HG03139 (cell line): ENCODE measurements around the gene HMGXB3.

Source experiments
- ATAC-seq: cut with Tn5 transposase; IDR thresholded peaks from one replicate; pipeline ENCODE4 v1.9.1; 2021; ENCODE audit not compliant: unreplicated experiment

Gene HMGXB3

DNA sequence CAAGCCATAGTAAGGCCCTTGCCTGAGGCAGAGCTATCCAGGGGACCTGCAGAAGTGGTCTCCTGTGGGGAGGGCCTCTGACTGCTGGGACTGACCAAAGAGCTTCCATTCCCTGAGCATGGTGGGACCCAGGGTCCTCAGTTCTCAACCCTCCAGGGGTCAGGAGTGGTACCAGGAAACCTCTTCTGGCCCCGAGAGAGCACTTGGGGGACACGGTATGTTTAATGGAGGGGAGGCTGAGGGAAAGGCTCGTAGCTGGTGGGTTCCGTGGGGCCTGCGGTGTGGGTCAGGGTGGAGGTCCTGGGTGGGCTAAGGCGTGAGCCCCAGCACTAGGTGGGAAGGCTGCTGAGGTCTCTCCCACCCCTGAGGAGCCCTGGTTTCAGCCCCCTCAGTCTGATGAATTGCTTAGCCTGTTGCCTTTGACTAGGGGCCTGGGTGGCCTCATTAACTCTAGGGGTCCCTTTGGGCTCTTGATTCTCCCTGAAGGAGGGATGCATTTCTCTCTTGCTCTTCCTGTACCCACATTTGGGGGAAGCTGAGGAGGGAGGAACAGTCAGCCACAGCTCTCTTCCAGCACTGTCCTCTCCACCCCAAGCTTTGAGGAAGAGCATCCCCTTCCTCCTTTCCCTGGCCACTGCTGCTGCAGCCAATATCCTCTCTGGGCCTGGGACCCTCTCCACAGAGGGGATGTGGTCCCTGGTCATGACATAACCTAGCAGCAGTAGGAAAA, 51.9 kb downstream of the HMGXB3 start:
- no peak for ATAC-seq

DNA sequence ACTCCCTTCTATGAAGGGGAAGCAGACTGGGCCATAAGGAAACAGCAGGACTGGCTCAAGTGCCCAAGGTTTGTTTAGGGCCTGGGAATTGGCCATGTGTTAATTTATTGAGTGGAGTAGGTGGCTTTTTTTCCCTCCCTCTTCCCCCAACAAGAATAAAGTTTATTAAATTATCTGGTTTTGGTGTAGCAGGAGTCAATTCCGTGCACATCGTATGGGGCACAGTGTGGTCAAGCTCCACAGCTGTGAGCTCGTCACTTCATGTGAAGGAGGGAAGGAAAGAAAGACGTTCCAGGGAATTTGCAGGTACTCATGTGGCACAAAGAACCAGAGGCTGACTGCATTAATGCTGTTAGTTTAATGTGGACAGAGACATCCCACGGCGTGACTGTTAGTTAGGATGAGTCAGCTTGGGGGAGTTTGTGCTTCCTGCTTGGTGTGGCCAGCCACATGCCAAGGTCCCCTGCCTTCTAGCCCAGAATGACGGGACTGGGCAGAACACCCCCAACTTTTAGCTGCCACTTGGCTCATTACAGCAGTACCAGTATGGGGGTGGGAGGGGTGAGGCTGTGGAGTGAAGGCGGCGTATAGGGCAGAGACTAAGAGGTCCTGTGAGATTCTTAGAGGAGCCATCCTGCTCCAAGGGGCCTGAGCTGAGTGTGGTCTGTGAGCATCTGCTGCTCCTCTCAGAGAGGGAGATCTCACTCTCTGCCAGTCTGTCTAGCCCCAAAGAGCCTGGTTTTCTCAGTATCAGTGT, 52.6 kb downstream of the HMGXB3 start:
- ATAC-seq = no peak

DNA sequence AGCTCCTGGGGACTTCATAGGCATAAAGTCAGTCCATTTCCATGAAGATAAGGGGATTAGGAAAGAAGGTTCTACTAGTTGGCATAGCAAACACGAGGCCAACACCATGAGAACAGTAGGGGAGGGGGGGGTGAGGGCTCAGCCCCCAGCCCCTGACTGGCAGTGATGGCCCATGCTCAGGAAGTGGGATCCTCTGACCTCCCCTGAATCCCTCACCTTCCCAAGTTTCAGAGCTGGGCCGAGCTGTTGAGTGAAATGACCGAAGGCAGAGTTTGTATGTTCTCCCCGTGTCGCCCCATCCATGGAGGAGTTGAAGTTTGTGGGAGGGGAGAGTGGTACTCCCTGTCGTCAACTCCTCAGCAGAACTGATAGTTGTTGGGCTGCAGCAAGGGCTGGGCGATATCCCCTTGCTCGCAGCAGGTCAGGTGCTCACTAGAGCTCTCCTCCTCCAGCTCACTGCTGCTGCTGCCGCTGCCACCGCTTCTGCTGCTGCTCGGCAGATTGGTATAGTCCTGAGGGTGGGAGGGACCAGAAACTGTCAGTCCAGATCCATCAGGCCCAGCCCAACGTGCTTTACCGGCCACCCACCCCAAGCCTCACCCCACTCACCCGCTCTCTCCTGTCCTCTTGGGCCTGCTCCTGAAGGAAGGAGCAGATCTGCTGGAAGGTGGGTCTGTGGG, 53.3 kb downstream of the HMGXB3 start:
- ATAC-seq = no peak

DNA sequence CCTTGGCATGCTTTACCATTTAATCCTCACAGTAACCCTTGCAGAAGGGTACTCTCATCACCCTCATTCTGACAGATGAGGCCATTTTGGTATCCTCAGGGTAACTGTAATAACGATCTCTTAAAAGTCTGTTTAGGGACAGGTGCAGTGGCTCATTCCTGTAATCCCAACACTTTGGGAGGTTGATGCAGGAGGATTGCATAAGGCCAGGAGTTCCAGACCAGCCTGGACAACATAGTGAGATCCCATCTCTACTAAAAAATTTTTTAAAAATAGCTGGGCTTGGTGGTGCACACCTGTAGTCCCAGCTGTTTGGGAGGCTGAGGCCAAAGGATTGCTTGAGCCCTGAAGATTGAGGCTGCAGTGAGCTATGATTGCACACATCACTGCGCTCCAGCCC, 54.0 kb downstream of the HMGXB3 start:
- ATAC-seq = no peak

DNA sequence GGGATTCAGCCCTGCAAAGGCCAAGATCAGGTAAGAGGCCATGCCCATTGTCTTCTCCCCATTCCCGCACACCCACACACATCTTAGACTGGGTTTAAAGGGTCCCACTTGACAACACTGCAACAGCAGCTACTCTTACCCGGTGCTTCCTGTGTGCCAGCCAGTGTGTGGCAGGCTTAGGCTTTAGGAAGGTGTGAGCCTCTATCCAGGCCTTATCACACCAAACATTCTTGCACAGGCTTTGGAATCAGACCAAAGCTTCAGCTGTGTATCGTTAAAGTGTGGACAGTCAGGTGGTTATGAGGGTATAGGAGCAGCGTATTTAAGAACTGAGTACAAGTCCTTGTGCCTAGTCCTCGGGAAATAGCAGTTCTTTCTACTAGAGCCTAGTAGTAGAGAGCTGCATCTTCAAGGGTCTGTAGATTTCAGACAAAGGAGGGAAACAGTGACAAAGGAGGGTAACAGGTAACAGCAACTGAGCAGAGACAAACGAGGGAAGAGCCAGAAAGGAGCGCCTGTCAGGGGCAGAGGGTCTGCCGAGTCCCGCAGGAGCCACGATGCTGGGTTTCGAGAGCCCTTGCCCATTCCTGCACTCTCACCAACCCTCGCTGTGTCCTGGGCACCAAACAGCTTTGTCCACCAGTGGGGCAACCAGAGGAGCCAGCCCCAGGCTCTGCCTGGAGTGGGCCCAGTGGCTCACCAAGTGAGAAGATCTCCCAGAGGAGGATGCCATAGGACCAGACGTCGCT, 55.0 kb downstream of the HMGXB3 start:
- ATAC-seq = no peak

DNA sequence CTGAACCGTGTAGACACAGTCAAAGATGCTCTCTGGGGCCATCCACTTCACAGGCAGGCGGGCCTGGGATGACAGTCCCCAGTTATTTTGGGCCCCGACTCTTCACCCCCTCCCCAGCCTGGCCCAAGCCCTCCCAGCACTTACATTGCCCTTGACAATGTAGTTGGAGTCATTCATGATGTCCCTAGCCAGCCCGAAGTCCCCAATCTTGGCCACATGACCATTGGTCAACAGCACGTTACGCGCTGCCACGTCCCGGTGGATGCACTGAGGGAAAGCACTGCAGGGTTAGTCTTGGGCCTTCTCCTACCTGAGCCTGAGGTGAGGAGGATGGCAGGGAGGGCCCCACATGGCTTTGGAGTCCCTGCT, 55.5 kb downstream of the HMGXB3 start:
- no peak for ATAC-seq

DNA sequence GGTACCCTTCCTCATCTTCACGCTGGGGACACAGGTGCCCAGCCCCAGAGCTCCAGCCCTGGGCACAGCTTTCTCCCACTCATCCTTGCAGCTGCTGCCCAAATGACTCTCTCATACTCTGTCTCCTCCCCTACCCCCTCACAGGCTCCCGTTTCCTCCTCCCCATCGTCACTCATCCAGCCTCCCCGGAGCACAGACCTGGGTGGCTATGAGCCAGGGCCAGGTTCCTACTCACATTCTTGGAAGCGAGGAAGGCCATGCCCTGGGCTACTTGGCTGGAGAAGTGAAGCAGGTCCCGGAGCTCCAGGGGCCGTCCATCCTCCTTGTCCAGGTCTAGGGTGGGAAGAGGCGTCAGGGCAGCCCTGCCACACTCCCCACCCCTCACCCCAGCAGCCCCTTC, 56.5 kb downstream of the HMGXB3 start:
- no peak for ATAC-seq

DNA sequence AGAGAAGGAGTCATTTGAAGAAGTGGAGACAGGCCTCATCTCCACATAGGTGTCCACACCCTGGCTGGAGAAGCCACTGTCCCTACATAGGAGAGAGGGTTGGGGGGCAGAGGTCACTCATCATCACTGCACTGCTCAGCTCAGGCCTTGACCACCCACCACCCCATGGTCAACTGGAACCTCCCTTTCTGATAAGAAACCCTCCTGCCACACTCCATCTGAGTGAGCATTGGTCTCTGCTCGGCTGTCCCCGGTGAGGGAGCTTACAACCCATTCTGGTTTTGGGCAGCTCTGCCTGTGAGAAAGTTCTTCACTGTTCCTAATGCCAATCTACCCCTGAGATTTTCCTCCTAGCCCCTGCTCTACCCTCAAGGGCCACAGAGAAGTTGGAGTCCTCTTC, 57.0 kb downstream of the HMGXB3 start:
- ATAC-seq = no peak

DNA sequence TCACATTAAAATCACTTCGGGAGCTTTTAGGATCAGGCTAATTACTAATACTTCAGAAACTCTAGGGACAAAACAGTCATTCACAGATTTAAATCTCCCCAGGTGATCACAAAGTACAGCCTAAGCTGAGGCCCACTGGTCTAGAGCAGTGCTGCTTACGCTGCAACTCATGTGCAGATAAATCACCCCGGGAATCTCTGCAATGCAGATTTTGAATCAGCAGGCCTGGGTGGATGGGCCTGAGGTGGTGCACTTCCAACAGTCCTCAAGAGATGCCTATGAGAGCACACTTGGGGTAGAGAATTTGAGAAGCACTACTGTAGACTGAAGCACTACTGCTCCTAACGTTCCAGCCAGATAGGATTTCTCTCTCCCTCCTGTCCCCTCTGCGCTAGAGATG, 57.5 kb downstream of the HMGXB3 start:
- no peak for ATAC-seq

DNA sequence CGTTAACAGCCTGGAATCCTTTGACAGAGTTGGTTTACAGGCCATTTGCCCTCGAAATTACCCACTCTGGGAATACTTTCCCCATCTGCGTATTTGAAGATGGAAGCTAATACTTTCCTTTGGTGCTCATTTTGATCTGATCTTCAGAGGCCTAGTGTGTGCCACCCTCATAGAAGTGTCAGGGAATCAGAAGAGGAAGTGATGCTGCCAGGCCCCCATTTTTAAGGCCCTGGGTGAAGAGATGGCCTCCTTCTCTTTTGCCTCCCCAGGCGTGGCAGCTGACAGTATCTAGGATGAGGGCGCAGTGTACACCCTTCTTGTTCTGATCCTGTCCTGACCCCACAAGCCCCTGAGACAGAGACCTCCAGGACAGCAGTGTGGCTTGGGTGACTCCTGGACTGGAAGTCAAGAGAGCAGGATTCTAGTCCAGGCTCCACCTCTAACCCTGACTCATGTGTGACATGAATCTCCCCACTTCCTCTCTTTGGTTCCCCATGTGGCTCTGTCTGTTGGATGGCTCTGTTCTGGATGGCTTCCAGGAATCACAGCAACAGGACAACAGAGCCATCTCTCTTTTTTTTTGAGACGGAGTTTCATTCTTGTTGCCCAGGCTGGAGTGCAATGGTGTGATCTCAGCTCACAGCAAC, 58.1 kb downstream of the HMGXB3 start:
- ATAC-seq = no peak

DNA sequence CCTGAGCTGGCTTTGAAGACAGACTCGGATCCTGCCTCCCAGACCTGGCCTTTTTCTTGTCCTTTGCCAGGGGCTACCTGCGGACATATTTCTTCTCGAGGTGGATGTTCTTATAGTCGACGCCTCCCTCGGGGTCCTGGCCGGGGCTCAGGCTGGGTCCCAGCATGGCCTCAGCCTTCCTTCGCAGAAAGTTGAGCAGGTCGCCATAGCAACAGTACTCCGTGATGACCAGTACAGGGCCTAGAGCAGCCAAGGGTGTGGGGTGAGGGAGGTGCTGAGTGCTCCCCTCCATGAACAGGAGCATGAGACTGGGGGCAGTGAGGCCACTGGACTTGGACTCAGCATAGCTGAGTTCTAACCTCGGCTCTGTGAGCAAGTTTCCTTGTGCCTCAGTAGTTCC, 59.1 kb downstream of the HMGXB3 start:
- no peak for ATAC-seq

DNA sequence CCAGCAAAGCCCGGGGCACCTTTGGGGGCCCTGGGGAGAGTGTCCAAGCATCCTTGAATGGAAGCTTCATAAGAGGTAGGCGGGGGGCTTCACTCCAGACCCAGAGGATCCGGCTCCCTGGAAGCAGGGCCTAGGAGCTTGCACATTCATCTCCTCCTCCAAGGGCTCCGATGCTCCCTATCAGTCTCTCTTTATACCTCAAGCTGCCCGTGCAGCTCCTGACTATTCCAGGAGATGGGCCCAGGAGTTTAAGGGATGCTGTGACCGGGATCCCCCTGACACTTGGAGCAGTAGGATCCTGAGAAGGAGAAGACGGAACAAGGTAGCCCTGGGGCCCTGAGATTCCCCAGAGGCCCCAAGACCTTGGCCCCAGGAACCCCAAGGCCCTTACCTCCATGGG, 59.9 kb downstream of the HMGXB3 start:
- ATAC-seq = no peak

DNA sequence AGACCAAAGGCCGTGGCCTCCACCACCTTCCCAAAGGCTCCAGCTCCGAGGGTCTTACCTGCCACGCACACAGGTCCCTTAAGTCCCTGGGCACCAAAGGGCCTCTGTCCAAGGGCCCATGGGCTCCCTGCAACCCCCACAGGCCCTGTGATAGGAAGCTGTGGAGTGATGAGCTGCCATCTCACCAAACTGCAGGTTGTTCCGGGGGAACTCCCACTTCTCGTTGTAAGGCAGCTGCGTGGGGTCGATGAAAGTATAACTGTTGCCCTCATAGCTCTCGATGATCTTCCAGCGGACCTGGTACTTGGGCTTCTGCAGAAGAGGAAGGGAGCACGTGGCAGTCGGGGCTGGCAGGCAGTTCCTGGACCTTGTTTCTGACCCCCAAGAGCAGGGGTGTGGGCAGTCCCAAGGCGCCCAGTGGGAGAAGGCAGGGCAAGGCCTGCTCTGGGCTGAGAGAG, 61.0 kb downstream of the HMGXB3 start:
- ATAC-seq = no peak

DNA sequence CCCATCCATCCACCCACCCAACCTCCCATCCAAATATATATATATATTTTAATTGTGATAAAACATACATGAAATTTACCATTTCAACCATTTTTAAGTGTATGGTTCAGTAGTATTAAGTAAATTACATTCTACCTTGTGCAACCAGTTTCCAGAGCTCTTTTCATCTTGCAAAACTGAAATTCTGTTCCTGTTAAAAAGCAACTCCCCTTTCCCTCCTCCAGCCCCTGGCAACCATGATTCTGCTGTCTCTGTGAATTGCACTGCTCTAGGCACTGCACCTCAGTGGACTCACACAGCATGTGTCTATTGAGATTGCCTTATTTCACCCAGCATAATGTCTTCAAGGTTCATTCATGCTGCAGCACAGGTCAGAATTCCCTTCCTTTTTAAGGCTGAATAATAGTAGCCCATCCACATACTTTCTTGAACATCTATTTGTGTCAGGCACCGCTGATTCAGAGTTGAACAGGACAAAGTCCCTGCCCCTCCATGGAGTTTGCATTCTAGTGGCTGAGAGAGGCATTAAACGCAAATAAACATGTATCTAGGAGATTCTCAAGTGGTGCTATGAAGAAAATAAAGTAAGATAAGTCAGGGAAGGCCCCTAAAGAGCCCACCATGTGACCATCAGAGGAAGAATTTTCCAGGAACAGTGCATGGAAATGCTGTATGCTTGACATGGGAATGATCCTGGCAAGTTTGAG, 61.8 kb downstream of the HMGXB3 start:
- no peak for ATAC-seq

DNA sequence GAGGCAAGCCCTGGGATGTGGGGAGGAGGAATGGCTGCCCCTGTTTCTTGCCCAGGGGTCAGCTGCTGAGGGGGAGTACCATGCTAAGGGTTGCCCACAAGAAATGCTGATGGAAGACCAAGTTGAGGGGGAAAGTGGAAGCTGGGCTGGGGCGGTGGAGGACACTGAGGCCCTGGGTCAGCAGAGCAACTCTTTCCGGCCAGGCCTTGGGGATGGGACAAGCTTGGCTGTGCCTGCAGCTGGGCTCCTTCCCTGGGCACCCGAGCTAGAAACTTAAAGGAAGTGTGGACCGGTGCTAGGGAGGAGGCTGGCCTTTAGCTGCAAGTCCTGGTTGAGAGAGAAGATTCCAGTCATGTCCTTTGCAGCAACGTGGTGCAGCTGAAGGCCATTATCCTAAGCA, 63.1 kb downstream of the HMGXB3 start:
- no peak for ATAC-seq

DNA sequence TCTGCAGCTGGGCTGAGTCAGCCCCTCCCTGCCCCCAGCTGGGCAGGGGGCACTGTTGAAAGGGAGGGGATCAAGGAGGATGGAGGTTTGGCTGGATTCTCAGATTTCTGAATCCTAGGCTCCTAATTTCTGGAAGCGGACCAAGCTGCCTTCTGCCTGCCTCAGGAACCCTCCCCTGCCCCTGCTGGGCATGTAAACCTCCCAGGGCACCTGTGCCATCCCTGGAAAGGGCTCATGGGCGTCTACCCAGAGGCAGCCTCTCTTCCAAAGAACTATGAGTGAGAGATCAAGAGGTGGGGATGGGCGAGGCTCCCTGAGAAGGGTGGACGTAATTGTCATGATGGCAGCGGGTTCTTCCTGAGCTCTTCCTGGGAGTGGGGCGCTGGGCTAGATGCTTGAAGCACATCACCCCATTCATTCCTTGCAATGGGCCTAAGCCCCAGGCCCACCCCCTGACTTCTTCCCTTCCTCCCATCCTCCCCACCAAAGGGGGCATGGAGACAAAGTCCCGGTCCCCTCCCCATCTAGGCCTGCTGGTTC, 64.2 kb downstream of the HMGXB3 start:
- no peak for ATAC-seq

DNA sequence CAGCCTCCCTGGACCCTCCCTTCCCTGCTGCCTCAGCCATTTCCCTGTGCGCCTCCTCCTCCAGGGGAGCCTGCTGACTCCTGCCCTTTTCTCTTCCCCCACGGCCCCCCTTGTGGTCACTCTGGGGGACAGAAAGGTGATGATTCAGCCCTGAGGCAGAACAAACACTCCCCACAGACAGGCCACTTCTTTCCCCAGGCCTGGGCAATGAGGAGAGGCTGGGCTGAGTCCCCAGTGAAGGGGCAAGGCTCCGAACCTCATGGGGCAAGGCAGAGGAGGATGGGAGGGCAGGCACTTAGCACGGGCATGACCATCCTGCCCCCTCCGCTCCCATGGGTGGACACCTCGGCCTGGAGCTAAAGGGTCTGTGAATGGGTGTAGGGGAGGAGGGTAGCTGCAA, 64.8 kb downstream of the HMGXB3 start:
- ATAC-seq = no peak

DNA sequence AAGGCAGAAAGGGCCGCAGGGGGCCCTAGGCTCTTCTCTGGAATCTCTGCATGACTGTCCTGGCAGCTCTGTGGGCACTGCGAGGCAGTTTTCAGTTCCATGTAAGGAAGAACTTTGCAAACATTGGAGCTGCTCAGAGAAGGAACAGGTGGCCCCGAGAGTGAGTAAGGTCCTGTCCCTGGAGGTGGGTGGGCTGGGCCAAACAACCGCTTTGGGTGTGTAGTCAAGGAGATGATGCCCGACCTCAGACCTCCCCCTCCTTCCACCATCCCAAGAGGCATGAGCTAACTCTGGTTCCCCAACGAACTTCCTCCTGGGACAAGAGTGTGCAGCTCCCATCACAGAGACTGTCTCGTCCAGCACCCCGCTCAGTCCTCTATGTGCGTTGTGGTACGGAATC, 65.3 kb downstream of the HMGXB3 start:
- ATAC-seq = no peak

DNA sequence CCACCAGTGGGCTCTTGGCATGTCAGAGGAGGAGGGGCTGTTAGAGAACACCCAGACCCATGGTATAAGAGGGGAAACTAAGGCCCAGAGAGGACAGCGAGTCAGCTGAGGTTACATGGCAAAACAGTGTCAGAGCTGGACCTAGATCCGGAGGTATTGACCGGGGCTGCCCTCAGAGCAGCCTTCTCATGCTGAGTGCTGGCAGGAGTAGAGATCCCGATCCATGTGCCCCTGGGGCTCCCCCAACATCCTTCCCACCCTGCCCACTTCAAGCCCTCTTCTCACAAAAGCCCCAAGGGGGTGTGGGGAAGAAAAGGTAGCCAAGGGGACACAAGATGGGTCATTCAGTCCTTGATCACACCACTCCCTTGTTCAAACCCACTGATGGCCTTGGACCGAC, 65.9 kb downstream of the HMGXB3 start:
- no peak for ATAC-seq

DNA sequence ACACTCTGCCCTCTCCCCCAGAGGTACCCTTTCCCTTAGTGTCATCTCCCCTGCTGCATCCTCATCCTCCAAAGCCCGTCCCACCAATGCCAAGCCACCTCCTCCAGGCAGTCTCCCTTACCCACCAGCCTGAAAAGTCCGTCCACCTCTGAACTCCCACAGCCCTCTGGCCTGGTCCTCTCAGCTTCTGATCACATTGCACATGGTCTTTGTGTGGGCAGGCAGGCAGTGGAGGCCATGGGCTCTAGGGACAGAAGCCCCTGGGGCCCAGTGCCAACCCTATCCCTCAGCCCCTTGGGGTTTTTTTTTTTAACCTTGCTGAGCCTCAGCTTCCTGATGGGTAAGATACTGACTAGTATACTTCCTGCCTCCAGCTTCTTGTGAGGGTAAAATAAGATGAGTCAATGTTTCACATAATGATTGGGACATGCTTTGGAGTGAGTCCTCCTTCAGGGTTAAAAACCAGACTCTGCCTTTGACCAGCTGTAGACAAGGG, 66.4 kb downstream of the HMGXB3 start:
- no peak for ATAC-seq
